Stomach (tissue), 9 donors: ENCODE data around the gene TOX2. TPM values are rescaled to one million over a fixed set of nuclear protein-coding genes. Genes with fewer than 3 reads are reported as not detected.
A peak's percentile ranks its signal among the peaks of the same experiment; 100 is the strongest.

Source experiments
- DNase-seq, 2 donors: peaks; one replicate each; pipeline versions ENCODE4 v3.0.0 to v3.0.0-alpha.2; 2013 to 2019
- H3K27ac ChIP-seq, 5 donors: fragments of 200-600 bp in 4 of 5; sonication (generic) in 4 of 5; one replicate each; pipeline ENCODE4 v1.5.1; 2013 to 2019; ENCODE audit warnings: mild to moderate bottlenecking in 1 of 5, moderate library complexity in 1 of 5
- H3K27me3 ChIP-seq, 3 donors: fragments of 200-600 bp; sonication (generic); one replicate each; pipeline ENCODE4 v1.5.1; 2017 to 2019; ENCODE audit warnings: mixed run types in 1 of 3
- H3K36me3 ChIP-seq, 4 donors: fragments of 200-600 bp; sonication (generic); 1 replicate in 3 of 4; 2 replicates in 1 of 4; pipeline ENCODE4 v1.5.1; 2016 to 2019
- H3K4me1 ChIP-seq, 4 donors: fragments of 200-600 bp; sonication (generic); one replicate each; pipeline ENCODE4 v1.5.1; 2016 to 2019
- H3K4me3 ChIP-seq, 4 donors: fragments of 200-600 bp; sonication (generic) in 3 of 4; one replicate each; pipeline ENCODE4 v1.5.1; 2016 to 2019; ENCODE audit warnings: mild to moderate bottlenecking in 1 of 4
- H3K9me3 ChIP-seq, 4 donors: fragments of 200-600 bp; sonication (generic); one replicate each; pipeline ENCODE4 v1.5.1; 2016 to 2019
- EP300 ChIP-seq: sonication (generic); formaldehyde crosslinking; IDR thresholded peaks from one replicate; pipeline ENCODE4 v1.6.1; 2017; ENCODE audit warnings: antibody characterized with exemption
- POLR2A ChIP-seq, 4 donors: fragments of 450-650 bp; IDR thresholded peaks; one replicate each; pipeline ENCODE4 v1.6.1; 2016; ENCODE audit warnings: antibody characterized with exemption in 4 of 4, control low read depth in 2 of 4, mild to moderate bottlenecking in 1 of 4, moderate library complexity in 1 of 4
- POLR2AphosphoS5 ChIP-seq, 3 donors: sonication (generic); formaldehyde crosslinking; IDR thresholded peaks; one replicate each; pipeline ENCODE4 v1.6.1; 2016; ENCODE audit warnings: antibody characterized with exemption in 3 of 3
- WGBS, 5 donors: extraction: QIAGEN DNeasy Blood & Tissue Kit in 3 of 5; methylation state at CpG; one replicate each; pipeline versions ENCODE4 v1.1.5 to v1.1.7; 2013 to 2018; 5-methylcytosine and 5-hydroxymethylcytosine counted together
- intact Hi-C: fragments of 100-400 bp; cut with DNase I; formaldehyde crosslinking; loops from one replicate; pipeline ENCODE4 v1.15.1; 2023; ENCODE audit warnings: low total_unique reads
- polyA plus RNA-seq, 3 donors: library from polyadenylated mRNA; stranded (reverse); fragments of 200-250 nt; gene quantifications; one replicate each; pipeline ENCODE4 v1.2.3, GENCODE V29; 2013
- total RNA-seq, 5 donors: library from RNA; depleted of rRNA; stranded (reverse); fragments of >200 nt; gene quantifications; one replicate each; pipeline versions ENCODE4 v1.1.0 to v1.2.3, GENCODE V29; 2014 to 2016
- TF ChIP-seq, protein P1 (sequence below), 7 experiments: fragments of 450-650 bp in 4 of 7; fragments of 200-600 bp in 3 of 7; sonication (generic) in 3 of 7; IDR thresholded peaks; one replicate each; pipeline ENCODE4 v1.5.1; 2016 to 2019; ENCODE audit warnings: antibody characterized with exemption in 7 of 7, control low read depth in 2 of 7, mild to moderate bottlenecking in 1 of 7
- donor health status: healthy with polysubstance abuse.
- donor health status: Bipolar disorder and iron deficiency.
- donor health status: healthy.

Gene TOX2
- total and polyA plus RNA-seq, 8 donors, result 0.87 to 20.2 (median 7.0) TPM; not detected in 1

DNA sequence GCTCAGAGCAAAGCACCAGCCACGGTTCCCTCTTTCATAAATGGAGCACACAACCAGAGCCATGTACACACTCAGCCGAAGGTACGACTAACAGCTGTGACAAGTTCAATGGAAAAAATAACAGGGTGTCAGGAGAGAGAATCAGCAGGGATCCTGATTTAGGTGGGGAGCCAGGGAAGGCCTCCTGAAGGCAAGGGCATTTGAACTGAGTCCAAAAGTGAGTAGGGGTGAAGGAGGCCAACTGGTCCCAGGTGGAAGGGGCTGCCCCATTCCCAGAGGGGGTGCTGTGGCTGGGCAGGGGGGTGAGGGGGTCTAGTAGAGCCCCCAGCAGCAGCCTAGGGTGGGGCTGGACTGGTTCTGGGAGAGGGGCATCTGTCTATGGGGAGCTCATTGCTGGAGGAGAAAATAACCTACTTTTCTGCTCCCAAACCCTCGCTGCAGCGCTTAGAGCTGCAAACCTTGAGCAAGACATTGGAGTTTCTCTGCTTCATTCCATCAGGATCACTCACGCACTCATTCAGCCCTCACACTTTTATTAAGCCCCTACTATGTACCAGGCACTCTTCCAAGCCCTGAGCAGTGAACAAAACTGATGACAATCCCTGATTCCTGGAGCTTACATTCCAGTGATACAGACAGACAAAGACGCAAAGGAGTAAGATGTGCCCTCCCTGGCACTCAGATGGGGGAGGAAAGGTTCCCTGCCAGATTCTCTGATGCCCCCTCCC is 113.5 kb downstream of the TOX2 start:
- H3K9me3 ChIP-seq, result no peaks in the 10 kb centered on the region
- H3K27ac ChIP-seq, result no peak overlapping the region
- peak in 1 of 2 donors; percentile 9 for DNase-seq
- WGBS, 5 donors, result 73 to 78% (median 77%) methylated on average over 7 of the region's 7 CpGs
- no peaks in the 10 kb centered on the region for H3K36me3 ChIP-seq
- no peaks in the 10 kb centered on the region for H3K27me3 ChIP-seq
- TF ChIP-seq POLR2A (IDR thresholded peaks at IDR 0.05) (no peak), EP300 (no peak), POLR2AphosphoS5 (IDR thresholded peaks at IDR 0.05) (no peak)
- TF ChIP-seq, protein P1, sequence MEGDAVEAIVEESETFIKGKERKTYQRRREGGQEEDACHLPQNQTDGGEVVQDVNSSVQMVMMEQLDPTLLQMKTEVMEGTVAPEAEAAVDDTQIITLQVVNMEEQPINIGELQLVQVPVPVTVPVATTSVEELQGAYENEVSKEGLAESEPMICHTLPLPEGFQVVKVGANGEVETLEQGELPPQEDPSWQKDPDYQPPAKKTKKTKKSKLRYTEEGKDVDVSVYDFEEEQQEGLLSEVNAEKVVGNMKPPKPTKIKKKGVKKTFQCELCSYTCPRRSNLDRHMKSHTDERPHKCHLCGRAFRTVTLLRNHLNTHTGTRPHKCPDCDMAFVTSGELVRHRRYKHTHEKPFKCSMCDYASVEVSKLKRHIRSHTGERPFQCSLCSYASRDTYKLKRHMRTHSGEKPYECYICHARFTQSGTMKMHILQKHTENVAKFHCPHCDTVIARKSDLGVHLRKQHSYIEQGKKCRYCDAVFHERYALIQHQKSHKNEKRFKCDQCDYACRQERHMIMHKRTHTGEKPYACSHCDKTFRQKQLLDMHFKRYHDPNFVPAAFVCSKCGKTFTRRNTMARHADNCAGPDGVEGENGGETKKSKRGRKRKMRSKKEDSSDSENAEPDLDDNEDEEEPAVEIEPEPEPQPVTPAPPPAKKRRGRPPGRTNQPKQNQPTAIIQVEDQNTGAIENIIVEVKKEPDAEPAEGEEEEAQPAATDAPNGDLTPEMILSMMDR (IDR thresholded peaks at IDR 0.05), result no peak
- intact Hi-C loops, result no loop called here
- H3K4me3 ChIP-seq, result no peak overlapping the region
- no peaks in the 10 kb centered on the region for H3K4me1 ChIP-seq

DNA sequence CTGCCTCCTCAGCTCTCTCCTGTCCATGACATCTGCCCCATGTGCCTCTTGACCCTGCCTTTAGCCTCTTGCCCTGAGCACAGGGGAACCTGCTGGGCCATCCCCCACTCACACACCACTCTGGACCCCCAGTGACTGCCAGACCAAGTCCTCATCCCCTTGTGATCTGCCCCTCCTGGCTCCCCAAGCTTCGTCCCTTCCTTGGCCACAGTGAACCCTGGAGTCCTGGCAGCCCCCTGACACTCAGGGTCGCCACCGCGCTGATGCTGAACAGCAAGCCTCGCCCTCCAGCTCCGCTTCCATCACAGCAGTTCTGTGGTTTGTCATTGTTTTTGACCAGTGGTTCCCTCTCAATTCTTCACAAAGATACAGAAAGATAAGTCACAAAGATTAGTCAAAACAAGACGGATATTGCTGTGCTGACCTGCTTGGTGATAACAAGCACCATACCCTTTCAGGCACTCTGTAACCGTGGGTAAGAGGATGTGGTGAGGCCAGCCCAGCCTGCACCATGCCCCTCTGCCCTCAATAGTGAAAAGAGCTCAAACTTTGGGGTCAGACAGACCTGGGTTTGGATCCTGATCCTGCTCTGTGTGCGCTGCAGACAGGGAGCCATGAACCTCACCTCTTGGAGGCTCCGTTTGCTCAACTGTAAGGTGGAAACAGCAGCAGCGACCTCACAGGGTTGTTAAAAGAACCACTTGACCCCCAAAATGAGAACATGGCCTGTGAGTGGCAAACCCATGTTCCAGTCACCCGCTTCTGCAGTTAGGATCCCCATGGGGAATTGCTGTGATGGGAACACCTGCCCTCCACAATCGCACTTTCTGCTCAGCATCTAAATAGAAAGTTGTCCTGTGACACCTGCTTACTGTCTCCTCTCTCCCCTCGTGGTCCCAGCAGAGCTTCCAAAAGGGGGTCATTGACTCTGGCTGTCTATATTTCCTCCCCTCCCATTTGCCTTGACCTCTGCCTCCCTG is 114.5 kb downstream of the TOX2 start:
- DNase-seq, result no peak
- no peak overlapping the region for H3K27ac ChIP-seq
- TF ChIP-seq POLR2A (IDR thresholded peaks at IDR 0.05), result no peak
- no peak for TF ChIP-seq POLR2AphosphoS5 (IDR thresholded peaks at IDR 0.05)
- TF ChIP-seq, protein P1 (IDR thresholded peaks at IDR 0.05), result no peak
- no peak for TF ChIP-seq EP300
- no peaks in the 10 kb centered on the region for H3K4me1 ChIP-seq
- no peak overlapping the region for H3K4me3 ChIP-seq
- H3K27me3 ChIP-seq, result no peaks in the 10 kb centered on the region
- WGBS, 5 donors, result 54 to 69% (median 66%) methylated on average over 14 of the region's 14 CpGs
- intact Hi-C loops, result no loop called here
- H3K9me3 ChIP-seq, result no peaks in the 10 kb centered on the region
- H3K36me3 ChIP-seq, result no peaks in the 10 kb centered on the region

DNA sequence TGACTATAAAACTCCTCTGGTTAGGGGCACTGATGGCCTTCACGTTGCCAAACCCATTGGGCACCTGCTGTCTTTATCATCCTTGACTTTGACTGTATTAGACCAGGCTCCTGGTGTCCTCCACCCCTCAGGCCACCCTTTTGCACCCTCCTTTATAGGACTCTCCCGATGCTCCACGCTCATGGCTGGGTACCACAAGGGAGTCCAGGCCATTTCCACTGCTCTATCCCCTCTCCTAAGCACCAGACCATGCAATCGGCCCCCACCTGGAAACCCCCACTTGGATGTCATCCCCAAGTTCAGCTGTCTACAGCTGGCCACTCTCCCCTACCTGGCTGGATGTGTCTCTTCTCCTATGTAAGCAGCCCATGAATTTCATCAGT is 115.2 kb downstream of the TOX2 start:
- H3K36me3 ChIP-seq, result no peaks in the 10 kb centered on the region
- no peak overlapping the region for H3K27ac ChIP-seq
- 78 to 87% (median 85%) methylated on average over 4 of the region's 4 CpGs for WGBS, 5 donors
- no peak overlapping the region for H3K4me3 ChIP-seq
- intact Hi-C loops, result no loop called here
- DNase-seq, result no peak
- no peaks in the 10 kb centered on the region for H3K4me1 ChIP-seq
- H3K27me3 ChIP-seq, result no peaks in the 10 kb centered on the region
- no peaks in the 10 kb centered on the region for H3K9me3 ChIP-seq
- TF ChIP-seq, protein P1 (IDR thresholded peaks at IDR 0.05), result no peak
- TF ChIP-seq EP300, result no peak
- TF ChIP-seq POLR2AphosphoS5 (IDR thresholded peaks at IDR 0.05), result no peak
- TF ChIP-seq POLR2A (IDR thresholded peaks at IDR 0.05), result no peak

DNA sequence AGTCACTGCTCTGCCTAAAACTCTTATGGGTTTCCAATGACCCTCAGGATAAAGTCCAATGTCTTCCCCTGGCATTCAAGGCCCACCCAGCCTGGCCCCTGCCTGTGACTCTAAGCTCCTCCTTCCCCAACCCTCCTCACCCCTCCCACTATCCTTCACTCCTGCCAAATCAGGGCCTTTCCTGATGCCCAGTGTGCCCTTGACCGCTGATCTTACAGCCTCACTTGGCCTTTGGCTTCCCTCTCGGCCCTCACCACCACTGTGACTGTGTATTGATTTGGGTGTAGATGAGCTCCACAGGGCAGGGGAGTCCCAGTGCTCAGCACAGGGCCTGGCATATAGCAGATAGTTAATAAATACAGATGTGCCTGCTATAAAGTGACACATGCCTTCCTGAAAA is 115.7 kb downstream of the TOX2 start:
- WGBS, 5 donors, result 88 to 95% (median 90%) methylated on average over 2 of the region's 2 CpGs
- H3K4me1 ChIP-seq, result no peaks in the 10 kb centered on the region
- TF ChIP-seq EP300, result no peak
- no peak for TF ChIP-seq POLR2A (IDR thresholded peaks at IDR 0.05)
- TF ChIP-seq POLR2AphosphoS5 (IDR thresholded peaks at IDR 0.05), result no peak
- TF ChIP-seq, protein P1 (IDR thresholded peaks at IDR 0.05), result no peak
- no peaks in the 10 kb centered on the region for H3K27me3 ChIP-seq
- peak in 1 of 2 donors; percentile 16 for DNase-seq
- no peak overlapping the region for H3K4me3 ChIP-seq
- H3K36me3 ChIP-seq, result no peaks in the 10 kb centered on the region
- H3K9me3 ChIP-seq, result no peaks in the 10 kb centered on the region
- no peak overlapping the region for H3K27ac ChIP-seq
- intact Hi-C loops, result no loop called here
